ENCODE data around the gene SLC18A2.
"Not testable (repeated sequence)": the region's sequence is repeated elsewhere in the genome, so short reads cannot be mapped to it uniquely, and the experiment has no call there.

Gene SLC18A2

GRCh38 chr10:117264782-117265181, 23.9 kb downstream of the SLC18A2 start:
- Histone ChIP-seq H3K4me1 (ENCODE audit: insufficient read depth, low read length) (peaks cover 2% of the 10 kb centered on the region), H3K36me3 (ENCODE audit: insufficient read depth, low read length) (no peaks in the 10 kb centered on the region), H3K9me3 (ENCODE audit: control insufficient read depth, insufficient read depth, low read length) (no peaks in the 10 kb centered on the region), H3K9ac (ENCODE audit: low read depth, low read length) (no peak overlapping the region)

GRCh38 chr10:117266400-117266799, 25.5 kb downstream of the SLC18A2 start:
- Histone ChIP-seq H3K36me3 (ENCODE audit: insufficient read depth, low read length) (no peaks in the 10 kb centered on the region), H3K9me3 (ENCODE audit: control insufficient read depth, insufficient read depth, low read length) (no peaks in the 10 kb centered on the region), H3K4me1 (ENCODE audit: insufficient read depth, low read length) (no peaks in the 10 kb centered on the region), H3K9ac (ENCODE audit: low read depth, low read length) (no peak overlapping the region)

GRCh38 chr10:117266812-117267211, 25.9 kb downstream of the SLC18A2 start:
- Histone ChIP-seq H3K9ac (ENCODE audit: low read depth, low read length) (no peak overlapping the region), H3K4me1 (ENCODE audit: insufficient read depth, low read length) (no peaks in the 10 kb centered on the region), H3K9me3 (ENCODE audit: control insufficient read depth, insufficient read depth, low read length) (no peaks in the 10 kb centered on the region), H3K36me3 (ENCODE audit: insufficient read depth, low read length) (no peaks in the 10 kb centered on the region)

GRCh38 chr10:117268258-117268657, 27.3 kb downstream of the SLC18A2 start:
- Histone ChIP-seq H3K4me1 (ENCODE audit: insufficient read depth, low read length) (no peaks in the 10 kb centered on the region; the same call in 1 of the 2 replicates), H3K9ac (ENCODE audit: low read depth, low read length) (no peak overlapping the region), H3K9me3 (ENCODE audit: control insufficient read depth, insufficient read depth, low read length) (no peaks in the 10 kb centered on the region), H3K36me3 (ENCODE audit: insufficient read depth, low read length) (no peaks in the 10 kb centered on the region)

GRCh38 chr10:117268907-117269306, 28.0 kb downstream of the SLC18A2 start:
- H3K4me1 ChIP-seq (ENCODE audit: insufficient read depth, low read length): no peaks in the 10 kb centered on the region; the same call in 1 of the 2 replicates
- no peak overlapping the region for H3K9ac ChIP-seq (ENCODE audit: low read depth, low read length)
- H3K36me3 ChIP-seq (ENCODE audit: insufficient read depth, low read length): no peaks in the 10 kb centered on the region
- H3K9me3 ChIP-seq (ENCODE audit: control insufficient read depth, insufficient read depth, low read length): no peaks in the 10 kb centered on the region

- Histone ChIP-seq H3K36me3 (ENCODE audit: insufficient read depth, low read length) (no peaks in the 10 kb centered on the region), H3K9ac (ENCODE audit: low read depth, low read length) (no peak overlapping the region), H3K4me1 (ENCODE audit: insufficient read depth, low read length) (no peaks in the 10 kb centered on the region; the same call in 1 of the 2 replicates)
Observed at GRCh38 chr10:117271427-117271826, 30.5 kb downstream of the SLC18A2 start.

GRCh38 chr10:117272195-117273076, 31.5 kb downstream of the SLC18A2 start:
- no peaks in the 10 kb centered on the region for H3K9me3 ChIP-seq (ENCODE audit: control insufficient read depth, insufficient read depth, low read length)
- no peak overlapping the region for H3K9ac ChIP-seq (ENCODE audit: low read depth, low read length)
- no peaks in the 10 kb centered on the region; the same call in 1 of the 2 replicates for H3K4me1 ChIP-seq (ENCODE audit: insufficient read depth, low read length)
- no peaks in the 10 kb centered on the region for H3K36me3 ChIP-seq (ENCODE audit: insufficient read depth, low read length)

More at GRCh38 chr10:117271427-117271826, 30.5 kb downstream of the SLC18A2 start:
- no peaks in the 10 kb centered on the region for H3K9me3 ChIP-seq (ENCODE audit: control insufficient read depth, insufficient read depth, low read length)

GRCh38 chr10:117273980-117274379, 33.1 kb downstream of the SLC18A2 start:
- Histone ChIP-seq H3K4me1 (ENCODE audit: insufficient read depth, low read length) (no peaks in the 10 kb centered on the region; the same call in 1 of the 2 replicates), H3K9ac (ENCODE audit: low read depth, low read length) (no peak overlapping the region), H3K36me3 (ENCODE audit: insufficient read depth, low read length) (no peaks in the 10 kb centered on the region), H3K9me3 (ENCODE audit: control insufficient read depth, insufficient read depth, low read length) (no peaks in the 10 kb centered on the region)

- Histone ChIP-seq H3K4me1 (ENCODE audit: insufficient read depth, low read length) (no peaks in the 10 kb centered on the region; the same call in 1 of the 2 replicates), H3K9me3 (ENCODE audit: control insufficient read depth, insufficient read depth, low read length) (no peaks in the 10 kb centered on the region), H3K9ac (ENCODE audit: low read depth, low read length) (no peak overlapping the region), H3K36me3 (ENCODE audit: insufficient read depth, low read length) (no peaks in the 10 kb centered on the region)
Observed at GRCh38 chr10:117274509-117274908, 33.6 kb downstream of the SLC18A2 start.

GRCh38 chr10:117275121-117275520, 34.2 kb downstream of the SLC18A2 start:
- Histone ChIP-seq H3K9me3 (ENCODE audit: control insufficient read depth, insufficient read depth, low read length) (no peaks in the 10 kb centered on the region), H3K36me3 (ENCODE audit: insufficient read depth, low read length) (no peaks in the 10 kb centered on the region), H3K9ac (ENCODE audit: low read depth, low read length) (no peak overlapping the region), H3K4me1 (ENCODE audit: insufficient read depth, low read length) (no peaks in the 10 kb centered on the region; the same call in 1 of the 2 replicates)

GRCh38 chr10:117277675-117278074, 36.8 kb downstream of the SLC18A2 start:
- no peaks in the 10 kb centered on the region for H3K36me3 ChIP-seq (ENCODE audit: insufficient read depth, low read length)
- H3K4me1 ChIP-seq (ENCODE audit: insufficient read depth, low read length): no peaks in the 10 kb centered on the region
- H3K9ac ChIP-seq (ENCODE audit: low read depth, low read length): no peak overlapping the region
- H3K9me3 ChIP-seq (ENCODE audit: control insufficient read depth, insufficient read depth, low read length): no peaks in the 10 kb centered on the region

- Histone ChIP-seq H3K36me3 (ENCODE audit: insufficient read depth, low read length) (peaks cover 3% of the 10 kb centered on the region), H3K9me3 (ENCODE audit: control insufficient read depth, insufficient read depth, low read length) (no peaks in the 10 kb centered on the region), H3K4me1 (ENCODE audit: insufficient read depth, low read length) (no peaks in the 10 kb centered on the region), H3K9ac (ENCODE audit: low read depth, low read length) (no peak overlapping the region)
Observed at GRCh38 chr10:117284716-117285494, 44.0 kb downstream of the SLC18A2 start.

- H3K9me3 ChIP-seq (ENCODE audit: control insufficient read depth, insufficient read depth, low read length); H3K36me3 ChIP-seq (ENCODE audit: insufficient read depth, low read length); H3K9ac ChIP-seq (ENCODE audit: low read depth, low read length); H3K4me1 ChIP-seq (ENCODE audit: insufficient read depth, low read length): not testable (repeated sequence)
Observed at GRCh38 chr10:117290872-117291271, 50.0 kb downstream of the SLC18A2 start.

- H3K9ac ChIP-seq (ENCODE audit: low read depth, low read length): no peak overlapping the region
Observed at GRCh38 chr10:117294039-117294645, 53.2 kb downstream of the SLC18A2 start.

More at GRCh38 chr10:117294039-117294645, 53.2 kb downstream of the SLC18A2 start:
- no peaks in the 10 kb centered on the region for H3K4me1 ChIP-seq (ENCODE audit: insufficient read depth, low read length)
- H3K36me3 ChIP-seq (ENCODE audit: insufficient read depth, low read length): peaks cover 3% of the 10 kb centered on the region; the same call in 1 of the 2 replicates
- H3K9me3 ChIP-seq (ENCODE audit: control insufficient read depth, insufficient read depth, low read length): no peaks in the 10 kb centered on the region
